ENCODE data around the gene CEP78.
A peak's percentile ranks its signal among the peaks of the same experiment; 100 is the strongest.

The CEP78 gene

DNA sequence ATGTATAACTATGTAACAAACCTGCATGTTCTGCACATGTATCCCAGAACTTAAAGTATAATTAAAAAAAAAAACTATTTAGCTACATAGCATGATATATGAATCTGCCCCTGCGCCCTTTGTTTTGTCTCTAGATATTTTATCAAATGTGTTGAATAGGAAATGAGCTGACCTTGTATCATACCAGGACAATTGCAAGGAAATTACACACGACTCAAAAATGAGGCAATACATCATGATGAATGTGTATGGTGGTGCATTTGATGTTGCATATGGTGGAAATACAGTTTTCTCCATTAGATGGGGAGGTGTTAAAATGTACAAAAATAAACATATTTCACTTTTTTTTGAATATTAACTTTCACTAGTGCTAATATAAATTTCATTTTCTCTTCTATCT lies 28.6 kb upstream of the CEP78 start:
- no peak for DNase-seq (ENCODE audit: low read depth)
- TF ChIP-seq, protein P1, sequence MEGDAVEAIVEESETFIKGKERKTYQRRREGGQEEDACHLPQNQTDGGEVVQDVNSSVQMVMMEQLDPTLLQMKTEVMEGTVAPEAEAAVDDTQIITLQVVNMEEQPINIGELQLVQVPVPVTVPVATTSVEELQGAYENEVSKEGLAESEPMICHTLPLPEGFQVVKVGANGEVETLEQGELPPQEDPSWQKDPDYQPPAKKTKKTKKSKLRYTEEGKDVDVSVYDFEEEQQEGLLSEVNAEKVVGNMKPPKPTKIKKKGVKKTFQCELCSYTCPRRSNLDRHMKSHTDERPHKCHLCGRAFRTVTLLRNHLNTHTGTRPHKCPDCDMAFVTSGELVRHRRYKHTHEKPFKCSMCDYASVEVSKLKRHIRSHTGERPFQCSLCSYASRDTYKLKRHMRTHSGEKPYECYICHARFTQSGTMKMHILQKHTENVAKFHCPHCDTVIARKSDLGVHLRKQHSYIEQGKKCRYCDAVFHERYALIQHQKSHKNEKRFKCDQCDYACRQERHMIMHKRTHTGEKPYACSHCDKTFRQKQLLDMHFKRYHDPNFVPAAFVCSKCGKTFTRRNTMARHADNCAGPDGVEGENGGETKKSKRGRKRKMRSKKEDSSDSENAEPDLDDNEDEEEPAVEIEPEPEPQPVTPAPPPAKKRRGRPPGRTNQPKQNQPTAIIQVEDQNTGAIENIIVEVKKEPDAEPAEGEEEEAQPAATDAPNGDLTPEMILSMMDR (conservative IDR thresholded peaks at IDR 0.05; ENCODE audit: low read length): no peak
- H3K4me3 ChIP-seq (ENCODE audit: low read length): no peak overlapping the region

DNA sequence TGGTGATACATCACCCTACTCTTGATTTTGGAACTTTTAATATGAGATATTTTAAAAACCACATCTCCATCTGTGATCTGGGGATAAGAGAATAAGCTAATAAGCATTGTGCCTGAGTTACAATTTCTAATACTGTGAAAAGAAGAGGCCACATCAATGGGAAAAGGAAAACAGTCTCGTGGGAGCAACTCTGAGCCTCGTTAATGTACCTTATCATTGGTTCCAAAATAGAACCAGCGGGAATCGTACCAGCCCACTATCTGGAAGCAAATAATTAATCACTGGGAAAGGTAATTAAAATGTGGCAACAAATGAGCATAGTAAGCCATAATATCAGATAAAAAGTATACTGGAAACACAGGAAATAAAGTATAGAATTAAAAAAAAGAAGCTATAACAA lies 28.0 kb upstream of the CEP78 start:
- no peak for DNase-seq (ENCODE audit: low read depth)
- TF ChIP-seq, protein P1 (conservative IDR thresholded peaks at IDR 0.05; ENCODE audit: low read length): no peak

DNA sequence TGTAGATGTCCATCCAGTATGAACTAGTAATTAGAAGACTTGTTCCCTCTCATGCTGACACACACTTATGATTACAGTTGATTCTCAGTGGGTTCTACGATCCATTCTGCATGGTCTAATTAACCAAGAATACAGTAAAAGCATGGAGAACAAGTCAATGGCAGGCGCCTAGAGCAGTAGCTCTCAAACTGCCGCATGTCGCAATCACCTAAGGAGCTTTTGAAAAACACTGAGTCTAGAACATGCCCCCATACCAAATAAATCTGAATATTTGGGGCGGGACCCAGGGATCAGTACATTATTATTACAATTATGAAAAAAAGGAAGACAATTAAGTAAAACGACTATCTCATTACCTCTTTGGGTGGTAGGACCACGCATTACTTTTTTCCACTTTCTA lies 26.7 kb upstream of the CEP78 start:
- no peak for DNase-seq (ENCODE audit: low read depth)
- no peak overlapping the region for H3K4me3 ChIP-seq (ENCODE audit: low read length)
- TF ChIP-seq, protein P1 (conservative IDR thresholded peaks at IDR 0.05; ENCODE audit: low read length): no peak

More for the DNA sequence above, 28.0 kb upstream of the CEP78 start:
- H3K4me3 ChIP-seq (ENCODE audit: low read length): no peak overlapping the region

DNA sequence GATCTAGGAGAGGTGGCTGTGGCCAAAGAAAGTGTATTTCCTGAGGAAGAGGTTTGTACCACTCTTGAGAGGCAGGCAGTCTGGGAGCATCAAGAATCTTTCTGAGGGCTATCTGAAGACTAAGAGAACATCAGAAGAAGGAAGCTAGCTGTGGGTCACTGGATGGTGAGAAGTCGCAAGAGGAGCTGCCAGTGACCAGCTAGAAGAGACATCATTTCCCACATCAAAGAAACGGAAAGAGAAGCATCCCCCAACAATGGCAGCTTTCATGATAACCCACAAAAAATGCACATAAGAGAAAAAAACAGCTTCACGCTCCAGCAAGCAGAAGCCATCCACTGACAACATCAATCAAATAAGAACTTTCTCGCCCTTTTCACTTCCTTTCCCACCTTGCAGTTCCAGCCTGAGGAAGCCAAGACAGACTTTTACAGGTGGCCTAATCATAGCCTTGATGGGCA lies 25.0 kb upstream of the CEP78 start:
- no peak overlapping the region for H3K4me3 ChIP-seq (ENCODE audit: low read length)

DNA sequence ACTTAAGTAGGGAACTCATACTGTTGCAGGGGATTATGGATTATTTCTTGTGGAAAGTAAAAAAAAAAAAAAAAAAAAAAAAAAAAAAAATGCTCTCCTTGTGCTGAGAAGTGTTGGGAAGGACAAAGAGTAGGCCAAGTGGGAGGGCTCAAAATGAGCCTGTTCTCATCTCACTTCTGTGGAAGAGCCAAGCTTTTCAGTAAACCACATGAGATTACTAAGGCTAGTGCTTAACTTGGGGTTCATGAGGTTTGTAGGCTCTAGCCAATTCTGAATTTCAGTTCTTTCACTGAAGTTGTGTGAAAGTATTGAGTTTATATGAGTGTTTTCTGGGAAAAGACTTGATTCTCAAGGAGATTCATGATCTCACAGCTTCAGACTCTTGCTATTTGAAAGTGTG lies 23.0 kb upstream of the CEP78 start:
- TF ChIP-seq, protein P1 (conservative IDR thresholded peaks at IDR 0.05; ENCODE audit: low read length): no peak
- no peak for DNase-seq (ENCODE audit: low read depth)
- H3K4me3 ChIP-seq (ENCODE audit: low read length): no peak overlapping the region

More for the DNA sequence above, 25.0 kb upstream of the CEP78 start:
- TF ChIP-seq, protein P1 (conservative IDR thresholded peaks at IDR 0.05; ENCODE audit: low read length): no peak
- no peak for DNase-seq (ENCODE audit: low read depth)

DNA sequence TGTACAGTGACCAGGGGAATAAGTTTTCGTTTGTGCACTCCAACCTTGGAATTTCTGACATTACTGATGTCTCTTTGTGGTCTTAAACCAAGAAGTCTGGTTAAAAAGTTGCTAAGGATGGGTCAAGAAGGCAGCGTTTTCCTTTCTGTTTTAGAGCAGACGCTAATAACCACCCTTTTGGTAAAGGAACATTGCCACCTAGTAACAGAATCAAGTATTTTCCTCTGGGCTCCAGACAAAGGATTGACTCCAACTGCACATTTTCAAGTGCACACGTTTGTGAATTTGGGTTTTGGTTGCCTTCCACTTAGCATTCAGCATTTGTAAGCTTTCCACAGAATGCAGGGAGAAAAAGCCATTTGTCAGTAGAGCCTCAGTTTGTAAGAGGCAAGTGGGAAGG lies 22.2 kb upstream of the CEP78 start:
- no peak overlapping the region for H3K4me3 ChIP-seq (ENCODE audit: low read length)
- DNase-seq (ENCODE audit: low read depth): peak; percentile 30
- TF ChIP-seq, protein P1 (conservative IDR thresholded peaks at IDR 0.05; ENCODE audit: low read length): peak; percentile 41

DNA sequence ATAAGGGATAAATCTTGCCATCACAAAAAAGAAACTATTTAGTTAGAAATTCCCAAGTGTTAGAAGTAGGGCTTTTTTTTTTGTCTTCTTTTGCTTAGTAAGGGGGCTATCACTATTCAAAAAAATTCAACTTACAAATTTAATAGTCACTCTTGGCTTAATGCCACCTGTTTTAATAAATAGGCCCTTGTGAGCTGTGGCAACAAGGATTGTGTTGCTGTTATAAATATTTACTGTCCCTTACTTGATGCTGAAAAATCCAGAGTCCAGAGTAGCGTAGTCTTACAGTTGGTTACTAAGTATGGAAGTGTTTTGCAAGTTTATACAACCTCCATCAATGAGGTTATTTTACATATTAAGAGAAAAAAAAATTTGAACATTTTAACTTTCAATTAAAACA lies 21.4 kb upstream of the CEP78 start:
- TF ChIP-seq, protein P1 (conservative IDR thresholded peaks at IDR 0.05; ENCODE audit: low read length): no peak
- DNase-seq (ENCODE audit: low read depth): no peak
- H3K4me3 ChIP-seq (ENCODE audit: low read length): no peak overlapping the region

Measured in AG10803 (cell line).